Adrenal gland (tissue), 5 donors: ENCODE data around the gene DNAH6.

ENCODE experiments used
- POLR2A ChIP-seq, 2 donors: fragments of 450-650 bp; IDR thresholded peaks; one replicate each; pipeline ENCODE4 v1.6.1; 2017; ENCODE audit warnings: antibody characterized with exemption in 2 of 2, mild to moderate bottlenecking in 2 of 2, moderate library complexity in 1 of 2
- TF ChIP-seq, protein P1 (sequence below), 6 experiments: fragments of 450-650 bp in 4 of 6; fragments of 200-600 bp in 2 of 6; sonication (generic) in 1 of 6; IDR thresholded peaks; 1 replicate in 5 of 6; 2 replicates in 1 of 6; pipeline versions ENCODE4 v1.5.1 to v1.8.0; 2016 to 2021; ENCODE audit warnings: antibody characterized with exemption in 6 of 6, mild to moderate bottlenecking in 2 of 6, moderate library complexity in 1 of 6
- donor health status: DM: no; HTN: no; CAD: no.

DNA sequence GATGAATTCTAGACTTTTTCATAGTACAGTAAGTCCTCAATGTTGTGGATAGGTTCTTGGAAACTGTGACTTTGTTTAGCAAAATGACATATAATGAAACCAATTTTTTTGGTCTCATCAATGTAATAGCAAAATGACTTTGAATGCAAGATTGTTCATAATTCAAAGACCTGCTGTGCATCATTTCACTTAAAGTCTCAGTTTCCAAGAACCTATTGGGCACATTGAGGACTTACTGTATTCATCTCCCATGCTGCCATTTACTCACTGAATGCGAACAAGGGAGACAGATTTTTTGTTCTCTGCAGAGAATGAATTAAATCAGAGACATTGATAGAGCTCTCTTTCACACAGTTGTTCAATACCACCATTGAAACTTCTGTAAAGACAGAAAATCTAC, 211.0 kb downstream of the DNAH6 start:
- TF ChIP-seq POLR2A (IDR thresholded peaks at IDR 0.05), result no peak
- TF ChIP-seq, protein P1, sequence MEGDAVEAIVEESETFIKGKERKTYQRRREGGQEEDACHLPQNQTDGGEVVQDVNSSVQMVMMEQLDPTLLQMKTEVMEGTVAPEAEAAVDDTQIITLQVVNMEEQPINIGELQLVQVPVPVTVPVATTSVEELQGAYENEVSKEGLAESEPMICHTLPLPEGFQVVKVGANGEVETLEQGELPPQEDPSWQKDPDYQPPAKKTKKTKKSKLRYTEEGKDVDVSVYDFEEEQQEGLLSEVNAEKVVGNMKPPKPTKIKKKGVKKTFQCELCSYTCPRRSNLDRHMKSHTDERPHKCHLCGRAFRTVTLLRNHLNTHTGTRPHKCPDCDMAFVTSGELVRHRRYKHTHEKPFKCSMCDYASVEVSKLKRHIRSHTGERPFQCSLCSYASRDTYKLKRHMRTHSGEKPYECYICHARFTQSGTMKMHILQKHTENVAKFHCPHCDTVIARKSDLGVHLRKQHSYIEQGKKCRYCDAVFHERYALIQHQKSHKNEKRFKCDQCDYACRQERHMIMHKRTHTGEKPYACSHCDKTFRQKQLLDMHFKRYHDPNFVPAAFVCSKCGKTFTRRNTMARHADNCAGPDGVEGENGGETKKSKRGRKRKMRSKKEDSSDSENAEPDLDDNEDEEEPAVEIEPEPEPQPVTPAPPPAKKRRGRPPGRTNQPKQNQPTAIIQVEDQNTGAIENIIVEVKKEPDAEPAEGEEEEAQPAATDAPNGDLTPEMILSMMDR (IDR thresholded peaks at IDR 0.05), result no peak
